GM23338 (cell line): Measurements from ENCODE around the gene OR2T11. TPM values are rescaled to one million over a fixed set of nuclear protein-coding genes. Genes with fewer than 3 reads are reported as not detected.
"Not testable (repeated sequence)": the region's sequence is repeated elsewhere in the genome, so short reads cannot be mapped to it uniquely, and the experiment has no call there.

Source experiments
- ATAC-seq: fragments of 200-7000 bp; cut with Tn5 transposase; 3 replicates; pipeline ENCODE4 v1.9.1; 2020
- DNase-seq: peaks from one replicate; pipeline ENCODE4 v3.0.0-alpha.2; 2015; ENCODE audit warnings: low spot score
- H2AFZ ChIP-seq: fragments of 200-600 bp; sonication (generic); 2 replicates; pipeline ENCODE4 v1.8.0; 2016; ENCODE audit warnings: antibody characterized with exemption, mild to moderate bottlenecking, moderate library complexity
- H3F3A ChIP-seq: fragments of 200-600 bp; sonication (generic); replicated peaks from 2 replicates; pipeline ENCODE4 v1.8.0; 2017; ENCODE audit warnings: antibody characterized with exemption, mixed run types, low read depth
- H3K27ac ChIP-seq: fragments of 200-600 bp; sonication (generic); 2 replicates; pipeline ENCODE4 v1.6.1; 2016; ENCODE audit warnings: low read depth
- H3K27me3 ChIP-seq: fragments of 200-600 bp; sonication (generic); 2 replicates; pipeline ENCODE4 v1.8.0; 2016; ENCODE audit warnings: mild to moderate bottlenecking, mixed run types, moderate library complexity; ENCODE audit not compliant: insufficient read depth
- H3K36me3 ChIP-seq: fragments of 200-600 bp; sonication (generic); 2 replicates; pipeline ENCODE4 v1.8.0; 2016; ENCODE audit warnings: mild to moderate bottlenecking; ENCODE audit not compliant: insufficient read depth
- H3K4me1 ChIP-seq: fragments of 200-600 bp; sonication (generic); 2 replicates; pipeline ENCODE4 v1.8.0; 2016; ENCODE audit warnings: mild to moderate bottlenecking, moderate library complexity; ENCODE audit not compliant: insufficient read depth
- H3K4me2 ChIP-seq: fragments of 200-600 bp; sonication (generic); 2 replicates; pipeline ENCODE4 v1.7.1; 2017; ENCODE audit warnings: mixed run types
- H3K4me3 ChIP-seq: fragments of 200-600 bp; sonication (generic); 2 replicates; pipeline ENCODE4 v1.6.1; 2016; ENCODE audit warnings: mixed run types
- H3K79me2 ChIP-seq: fragments of 200-600 bp; sonication (generic); replicated peaks from 2 replicates; pipeline ENCODE4 v1.8.0; 2017; ENCODE audit warnings: mild to moderate bottlenecking; ENCODE audit not compliant: insufficient read depth
- H3K9me2 ChIP-seq: fragments of 200-600 bp; sonication (generic); 2 replicates; pipeline ENCODE4 v1.8.0; 2017; ENCODE audit not compliant: insufficient read depth
- H4K20me1 ChIP-seq: fragments of 200-600 bp; sonication (generic); replicated peaks from 2 replicates; pipeline ENCODE4 v1.8.0; 2017; ENCODE audit warnings: mild to moderate bottlenecking; ENCODE audit not compliant: insufficient read depth
- H3K27ac Mint-ChIP-seq: 2 replicates; pipeline ENCODE4 v1.8.0; 2020; ENCODE audit warnings: inconsistent platforms, mild to moderate bottlenecking, moderate library complexity, mixed read lengths
- H3K27me3 Mint-ChIP-seq: 3 replicates; pipeline ENCODE4 v1.8.0; 2022; ENCODE audit warnings: low read depth, mild to moderate bottlenecking, moderate library complexity, mixed read lengths, inconsistent platforms; ENCODE audit not compliant: insufficient read depth, poor library complexity
- H3K36me3 Mint-ChIP-seq: 3 replicates; pipeline ENCODE4 v1.8.0; 2021; ENCODE audit warnings: low read depth, mild to moderate bottlenecking, inconsistent platforms, moderate library complexity, mixed read lengths
- H3K4me1 Mint-ChIP-seq: 3 replicates; pipeline ENCODE4 v1.8.0; 2020; ENCODE audit warnings: mild to moderate bottlenecking, inconsistent platforms, mixed read lengths
- H3K4me3 Mint-ChIP-seq: 3 replicates; pipeline ENCODE4 v1.8.0; 2021; ENCODE audit warnings: moderate library complexity, mild to moderate bottlenecking, inconsistent platforms, mixed read lengths
- H3K9me3 Mint-ChIP-seq: 3 replicates; pipeline ENCODE4 v1.8.0; 2020; ENCODE audit warnings: moderate library complexity, mild to moderate bottlenecking, inconsistent platforms, mixed read lengths
- CREB1 ChIP-seq: fragments of 250-450 bp; sonication (Bioruptor Pico); IDR thresholded peaks from 2 replicates; pipeline ENCODE4 v1.5.0; 2020; ENCODE audit warnings: low read depth, mild to moderate bottlenecking, moderate library complexity
- ETS1 ChIP-seq: IDR thresholded peaks from 2 replicates; pipeline ENCODE4 v1.6.1; 2016; ENCODE audit warnings: antibody characterized with exemption
- EZH2phosphoT487 ChIP-seq: fragments of 200-600 bp; sonication (generic); IDR thresholded peaks from one replicate; pipeline ENCODE4 v1.8.1; 2018; ENCODE audit warnings: antibody characterized with exemption; ENCODE audit not compliant: unreplicated experiment
- JUNB ChIP-seq: IDR thresholded peaks from one replicate; pipeline ENCODE4 v1.6.1; 2016; ENCODE audit warnings: antibody characterized with exemption; ENCODE audit not compliant: unreplicated experiment
- NANOG ChIP-seq: IDR thresholded peaks from 2 replicates; pipeline ENCODE4 v1.6.1; 2016; ENCODE audit warnings: antibody characterized with exemption, borderline replicate concordance
- POLR2AphosphoS5 ChIP-seq: IDR thresholded peaks from 2 replicates; pipeline ENCODE4 v1.6.1; 2016; ENCODE audit warnings: antibody characterized with exemption, low read depth
- ZNF114 ChIP-seq: fragments of 250-450 bp; sonication (Bioruptor Pico); IDR thresholded peaks from 2 replicates; pipeline ENCODE4 v1.5.0; 2020; ENCODE audit warnings: mild to moderate bottlenecking, moderate library complexity
- ZNF331 ChIP-seq: fragments of 250-450 bp; sonication (Bioruptor Pico); IDR thresholded peaks from 2 replicates; pipeline ENCODE4 v1.5.0; 2020; ENCODE audit warnings: low read depth, mild to moderate bottlenecking, moderate library complexity
- polyA plus RNA-seq: library from polyadenylated mRNA; unstranded; fragments of >200 nt; fragmentation: Nextera tagmentation; extraction: Ambion mirVana; gene quantifications from 2 replicates; pipeline ENCODE4 v1.2.1, GENCODE V29; 2016
- total RNA-seq: library from RNA; depleted of rRNA; stranded (reverse); fragments of >200 nt; shearing (Covaris generic); gene quantifications from 2 replicates; pipeline ENCODE4 v1.2.3, GENCODE V29; 2014
- TF ChIP-seq, protein P1 (sequence below): fragments of 250-450 bp; sonication (Bioruptor Pico); IDR thresholded peaks from 2 replicates; pipeline ENCODE4 v1.5.0; 2020; ENCODE audit warnings: mild to moderate bottlenecking, moderate library complexity
- TF ChIP-seq, protein P2 (sequence below): IDR thresholded peaks from one replicate; pipeline ENCODE4 v1.6.1; 2018; ENCODE audit warnings: antibody characterized with exemption; ENCODE audit not compliant: unreplicated experiment

Gene OR2T11
- total and polyA plus RNA-seq, 2 experiments from 2014 or later: not detected

DNA sequence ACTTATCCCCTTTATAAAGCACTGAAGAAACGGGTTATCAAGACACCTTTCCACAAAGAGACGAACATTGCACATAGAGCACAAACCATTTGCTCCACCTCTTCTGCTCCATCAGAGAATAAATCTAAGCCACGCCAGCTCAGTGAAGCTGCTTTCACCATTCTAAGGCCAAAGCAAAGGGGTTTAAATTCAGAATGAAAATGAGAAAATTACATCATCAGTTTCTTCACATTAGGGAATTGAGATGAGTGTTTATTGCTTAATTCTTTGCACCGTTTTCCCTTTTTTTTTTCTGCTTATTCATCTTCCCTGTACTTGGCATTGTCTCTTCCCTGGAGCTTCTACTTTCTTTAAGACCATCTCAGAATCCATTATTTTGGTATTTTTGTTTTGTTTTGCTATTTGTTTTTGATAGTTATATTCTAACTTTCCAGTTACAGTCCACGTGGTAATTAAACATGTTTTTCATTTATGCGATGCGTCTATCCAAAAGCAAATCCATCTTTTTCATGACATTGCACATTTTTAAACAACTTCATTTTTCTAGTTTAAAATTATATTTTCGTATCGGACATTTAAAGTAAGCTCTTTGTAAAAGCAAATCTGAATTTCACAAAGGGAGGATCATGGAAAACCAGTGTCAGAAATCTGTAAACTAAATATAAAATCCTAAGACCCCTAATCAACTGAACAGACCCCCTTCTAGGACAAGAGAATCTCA, 58.5 kb downstream of the OR2T11 start:
- Histone ChIP-seq H3K27ac (no peak overlapping the region), H3K4me1 (no peaks in the 10 kb centered on the region), H3K4me3 (no peak overlapping the region), H2AFZ (no peak overlapping the region), H3F3A (no peaks in the 10 kb centered on the region), H4K20me1 (no peaks in the 10 kb centered on the region), H3K36me3 (no peaks in the 10 kb centered on the region), H3K79me2 (no peaks in the 10 kb centered on the region), H3K27me3 (no peaks in the 10 kb centered on the region), H3K9me2 (no peaks in the 10 kb centered on the region), H3K4me2 (no peak overlapping the region)
- ATAC-seq (no peak), DNase-seq (no peak)
- TF ChIP-seq CREB1 (CRISPR knock-in tag) (no peak), ZNF331 (CRISPR knock-in tag) (no peak), POLR2AphosphoS5 (no peak), ZNF114 (CRISPR knock-in tag) (no peak), JUNB (no peak), EZH2phosphoT487 (no peak), ETS1 (no peak), NANOG (no peak)
- TF ChIP-seq, protein P1, sequence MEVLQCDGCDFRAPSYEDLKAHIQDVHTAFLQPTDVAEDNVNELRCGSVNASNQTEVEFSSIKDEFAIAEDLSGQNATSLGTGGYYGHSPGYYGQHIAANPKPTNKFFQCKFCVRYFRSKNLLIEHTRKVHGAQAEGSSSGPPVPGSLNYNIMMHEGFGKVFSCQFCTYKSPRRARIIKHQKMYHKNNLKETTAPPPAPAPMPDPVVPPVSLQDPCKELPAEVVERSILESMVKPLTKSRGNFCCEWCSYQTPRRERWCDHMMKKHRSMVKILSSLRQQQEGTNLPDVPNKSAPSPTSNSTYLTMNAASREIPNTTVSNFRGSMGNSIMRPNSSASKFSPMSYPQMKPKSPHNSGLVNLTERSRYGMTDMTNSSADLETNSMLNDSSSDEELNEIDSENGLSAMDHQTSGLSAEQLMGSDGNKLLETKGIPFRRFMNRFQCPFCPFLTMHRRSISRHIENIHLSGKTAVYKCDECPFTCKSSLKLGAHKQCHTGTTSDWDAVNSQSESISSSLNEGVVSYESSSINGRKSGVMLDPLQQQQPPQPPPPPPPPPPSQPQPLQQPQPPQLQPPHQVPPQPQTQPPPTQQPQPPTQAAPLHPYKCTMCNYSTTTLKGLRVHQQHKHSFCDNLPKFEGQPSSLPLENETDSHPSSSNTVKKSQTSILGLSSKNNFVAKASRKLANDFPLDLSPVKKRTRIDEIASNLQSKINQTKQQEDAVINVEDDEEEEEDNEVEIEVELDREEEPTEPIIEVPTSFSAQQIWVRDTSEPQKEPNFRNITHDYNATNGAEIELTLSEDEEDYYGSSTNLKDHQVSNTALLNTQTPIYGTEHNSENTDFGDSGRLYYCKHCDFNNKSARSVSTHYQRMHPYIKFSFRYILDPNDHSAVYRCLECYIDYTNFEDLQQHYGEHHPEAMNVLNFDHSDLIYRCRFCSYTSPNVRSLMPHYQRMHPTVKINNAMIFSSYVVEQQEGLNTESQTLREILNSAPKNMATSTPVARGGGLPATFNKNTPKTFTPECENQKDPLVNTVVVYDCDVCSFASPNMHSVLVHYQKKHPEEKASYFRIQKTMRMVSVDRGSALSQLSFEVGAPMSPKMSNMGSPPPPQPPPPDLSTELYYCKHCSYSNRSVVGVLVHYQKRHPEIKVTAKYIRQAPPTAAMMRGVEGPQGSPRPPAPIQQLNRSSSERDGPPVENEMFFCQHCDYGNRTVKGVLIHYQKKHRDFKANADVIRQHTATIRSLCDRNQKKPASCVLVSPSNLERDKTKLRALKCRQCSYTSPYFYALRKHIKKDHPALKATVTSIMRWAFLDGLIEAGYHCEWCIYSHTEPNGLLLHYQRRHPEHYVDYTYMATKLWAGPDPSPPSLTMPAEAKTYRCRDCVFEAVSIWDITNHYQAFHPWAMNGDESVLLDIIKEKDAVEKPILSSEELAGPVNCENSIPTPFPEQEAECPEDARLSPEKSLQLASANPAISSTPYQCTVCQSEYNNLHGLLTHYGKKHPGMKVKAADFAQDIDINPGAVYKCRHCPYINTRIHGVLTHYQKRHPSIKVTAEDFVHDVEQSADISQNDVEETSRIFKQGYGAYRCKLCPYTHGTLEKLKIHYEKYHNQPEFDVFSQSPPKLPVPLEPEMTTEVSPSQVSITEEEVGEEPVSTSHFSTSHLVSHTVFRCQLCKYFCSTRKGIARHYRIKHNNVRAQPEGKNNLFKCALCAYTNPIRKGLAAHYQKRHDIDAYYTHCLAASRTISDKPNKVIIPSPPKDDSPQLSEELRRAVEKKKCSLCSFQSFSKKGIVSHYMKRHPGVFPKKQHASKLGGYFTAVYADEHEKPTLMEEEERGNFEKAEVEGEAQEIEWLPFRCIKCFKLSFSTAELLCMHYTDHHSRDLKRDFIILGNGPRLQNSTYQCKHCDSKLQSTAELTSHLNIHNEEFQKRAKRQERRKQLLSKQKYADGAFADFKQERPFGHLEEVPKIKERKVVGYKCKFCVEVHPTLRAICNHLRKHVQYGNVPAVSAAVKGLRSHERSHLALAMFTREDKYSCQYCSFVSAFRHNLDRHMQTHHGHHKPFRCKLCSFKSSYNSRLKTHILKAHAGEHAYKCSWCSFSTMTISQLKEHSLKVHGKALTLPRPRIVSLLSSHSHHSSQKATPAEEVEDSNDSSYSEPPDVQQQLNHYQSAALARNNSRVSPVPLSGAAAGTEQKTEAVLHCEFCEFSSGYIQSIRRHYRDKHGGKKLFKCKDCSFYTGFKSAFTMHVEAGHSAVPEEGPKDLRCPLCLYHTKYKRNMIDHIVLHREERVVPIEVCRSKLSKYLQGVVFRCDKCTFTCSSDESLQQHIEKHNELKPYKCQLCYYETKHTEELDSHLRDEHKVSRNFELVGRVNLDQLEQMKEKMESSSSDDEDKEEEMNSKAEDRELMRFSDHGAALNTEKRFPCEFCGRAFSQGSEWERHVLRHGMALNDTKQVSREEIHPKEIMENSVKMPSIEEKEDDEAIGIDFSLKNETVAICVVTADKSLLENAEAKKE (CRISPR knock-in tag): no peak
- TF ChIP-seq, protein P2, sequence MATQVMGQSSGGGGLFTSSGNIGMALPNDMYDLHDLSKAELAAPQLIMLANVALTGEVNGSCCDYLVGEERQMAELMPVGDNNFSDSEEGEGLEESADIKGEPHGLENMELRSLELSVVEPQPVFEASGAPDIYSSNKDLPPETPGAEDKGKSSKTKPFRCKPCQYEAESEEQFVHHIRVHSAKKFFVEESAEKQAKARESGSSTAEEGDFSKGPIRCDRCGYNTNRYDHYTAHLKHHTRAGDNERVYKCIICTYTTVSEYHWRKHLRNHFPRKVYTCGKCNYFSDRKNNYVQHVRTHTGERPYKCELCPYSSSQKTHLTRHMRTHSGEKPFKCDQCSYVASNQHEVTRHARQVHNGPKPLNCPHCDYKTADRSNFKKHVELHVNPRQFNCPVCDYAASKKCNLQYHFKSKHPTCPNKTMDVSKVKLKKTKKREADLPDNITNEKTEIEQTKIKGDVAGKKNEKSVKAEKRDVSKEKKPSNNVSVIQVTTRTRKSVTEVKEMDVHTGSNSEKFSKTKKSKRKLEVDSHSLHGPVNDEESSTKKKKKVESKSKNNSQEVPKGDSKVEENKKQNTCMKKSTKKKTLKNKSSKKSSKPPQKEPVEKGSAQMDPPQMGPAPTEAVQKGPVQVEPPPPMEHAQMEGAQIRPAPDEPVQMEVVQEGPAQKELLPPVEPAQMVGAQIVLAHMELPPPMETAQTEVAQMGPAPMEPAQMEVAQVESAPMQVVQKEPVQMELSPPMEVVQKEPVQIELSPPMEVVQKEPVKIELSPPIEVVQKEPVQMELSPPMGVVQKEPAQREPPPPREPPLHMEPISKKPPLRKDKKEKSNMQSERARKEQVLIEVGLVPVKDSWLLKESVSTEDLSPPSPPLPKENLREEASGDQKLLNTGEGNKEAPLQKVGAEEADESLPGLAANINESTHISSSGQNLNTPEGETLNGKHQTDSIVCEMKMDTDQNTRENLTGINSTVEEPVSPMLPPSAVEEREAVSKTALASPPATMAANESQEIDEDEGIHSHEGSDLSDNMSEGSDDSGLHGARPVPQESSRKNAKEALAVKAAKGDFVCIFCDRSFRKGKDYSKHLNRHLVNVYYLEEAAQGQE: no peak
- Mint-ChIP-seq H3K27ac (no peak overlapping the region), H3K4me1 (no peaks in the 10 kb centered on the region), H3K4me3 (no peak overlapping the region), H3K9me3 (peaks cover 73% of the 10 kb centered on the region), H3K27me3 (no peaks in the 10 kb centered on the region), H3K36me3 (peaks cover 19% of the 10 kb centered on the region)

- Mint-ChIP-seq H3K36me3 (peaks cover 14% of the 10 kb centered on the region), H3K9me3 (peaks cover 62% of the 10 kb centered on the region)
- H3K4me1 Mint-ChIP-seq, H3K27ac ChIP-seq, DNase-seq, H3K4me3 Mint-ChIP-seq, H3K36me3 ChIP-seq, H3K4me3 ChIP-seq, H3K27me3 ChIP-seq, ATAC-seq, H3K79me2 ChIP-seq, H3K27me3 Mint-ChIP-seq, H3F3A ChIP-seq, H4K20me1 ChIP-seq, H2AFZ ChIP-seq, H3K4me2 ChIP-seq, H3K4me1 ChIP-seq, H3K9me2 ChIP-seq, H3K27ac Mint-ChIP-seq: not testable (repeated sequence)
Measured at GRCh38 chr1:248574657-248575056, 60.2 kb downstream of the OR2T11 start, which contains the start of gene OR2T34. Gene OR2T34, minus strand, starts transcription at chr1:248574757. Its CDS starts 0 bp downstream, at chr1:248574757.
